Activated CD4-positive, CD25-positive, alpha-beta regulatory T cell treated with anti-CD3 and anti-CD28 coated beads, Interleukin-2, amount 50 U/mL, for 16 hours (primary cell): ENCODE results near the gene UBTF.

ENCODE experiments used
- DNase-seq: peaks from one replicate; pipeline ENCODE4 v3.0.0-alpha.2; 2020; ENCODE audit warnings: low read depth, low spot score

The UBTF gene

GRCh38 chr17:44219616-44220212, at the start of gene UBTF:
Gene UBTF (minus strand): TSS chr17:44219675. CDS start chr17:44218229, 1,446 bp downstream.
- peak; percentile 38 for DNase-seq

GRCh38 chr17:44268709-44269534, 49.4 kb upstream of the UBTF start:
- DNase-seq: no peak

- no peak for DNase-seq
Observed at GRCh38 chr17:44267818-44268490, 48.5 kb upstream of the UBTF start, which contains the start of gene SLC4A1. Gene SLC4A1 (minus strand): TSS chr17:44268135. CDS start chr17:44262866, 5,269 bp downstream.

- DNase-seq: no peak
Observed at GRCh38 chr17:44267165-44267455, 47.6 kb upstream of the UBTF start.

- DNase-seq: no peak
Observed at GRCh38 chr17:44266402-44267164, 47.1 kb upstream of the UBTF start.

GRCh38 chr17:44263345-44263902, 43.9 kb upstream of the UBTF start:
- DNase-seq: no peak

- no peak for DNase-seq
Observed at GRCh38 chr17:44262654-44263225, 43.3 kb upstream of the UBTF start.

GRCh38 chr17:44260296-44260695, 40.8 kb upstream of the UBTF start:
- DNase-seq: no peak

- DNase-seq: no peak
Observed at GRCh38 chr17:44258811-44259351, 39.4 kb upstream of the UBTF start.

GRCh38 chr17:44257815-44258760, 38.6 kb upstream of the UBTF start:
- no peak for DNase-seq

GRCh38 chr17:44256671-44257070, 37.2 kb upstream of the UBTF start:
- no peak for DNase-seq

- no peak for DNase-seq
Observed at GRCh38 chr17:44255915-44256314, 36.4 kb upstream of the UBTF start.

- no peak for DNase-seq
Observed at GRCh38 chr17:44254361-44255095, 35.1 kb upstream of the UBTF start.

GRCh38 chr17:44253006-44253405, 33.5 kb upstream of the UBTF start:
- DNase-seq: no peak

- no peak for DNase-seq
Observed at GRCh38 chr17:44251062-44251461, 31.6 kb upstream of the UBTF start.

- DNase-seq: no peak
Observed at GRCh38 chr17:44249501-44250246, 30.2 kb upstream of the UBTF start.

GRCh38 chr17:44247876-44248736, 28.6 kb upstream of the UBTF start:
- DNase-seq: no peak
